Measurements from ENCODE around the gene SNRPB. TPM values are rescaled to one million over a fixed set of nuclear protein-coding genes. Genes with fewer than 3 reads are reported as not detected.

Gene SNRPB
- total and polyA plus RNA-seq, 2 donors (not counting 3 experiments of a cell fraction or from before 2014, with no cell fraction given) = 296 to 340 TPM

- H2AFZ ChIP-seq (ENCODE audit: low read depth, low read length) = no peak overlapping the region
- H3K4me3 ChIP-seq (replicated peaks in 1 of 3; ENCODE audit: insufficient read depth in 1 of 3, low read depth in 1 of 3, low read length in 3 of 3) = no peak overlapping the region
- no peak overlapping the region for H3K27ac ChIP-seq (ENCODE audit: insufficient read depth, low read depth, low read length)
- no peaks in the 10 kb centered on the region for H3K79me2 ChIP-seq (ENCODE audit: control insufficient read depth, insufficient read depth, low read length)
- no peaks in the 10 kb centered on the region for H4K20me1 ChIP-seq (replicated peaks; ENCODE audit: control insufficient read depth, extremely low read depth, insufficient read depth, low read length)
- no peak overlapping the region for H3K4me2 ChIP-seq (ENCODE audit: insufficient read depth, low read length)
- no peaks in the 10 kb centered on the region for H3K9me1 ChIP-seq (replicated peaks; ENCODE audit: control insufficient read depth, extremely low read depth, insufficient read depth, low read length)
- H3K4me1 ChIP-seq (ENCODE audit: control insufficient read depth, extremely low read depth, insufficient read depth, low read length) = no peaks in the 10 kb centered on the region
- BruUV-seq (replicated peaks) = no TSS peak
- DNase-seq (ENCODE audit: low read depth, low spot score) (no peak), FAIRE-seq (no peak)
- H3K9ac ChIP-seq (replicated peaks; ENCODE audit: extremely low read depth, insufficient read depth, low read length) = no peak overlapping the region
- intact Hi-C loops (cut with micrococcal nuclease) = no loop called here
- CTCF ChIA-PET = interaction anchor here (1.0 kb wide), 1 partner anchor 36 kb away, joined by 3 read pairs; no protein-coding TSS in a partner anchor
- peaks cover 2 to 12% of the 10 kb centered on the region in 2 experiments for H3K27me3 ChIP-seq (ENCODE audit: control insufficient read depth in 2 of 2, insufficient read depth in 2 of 2, low read length in 2 of 2)
- no peaks in the 10 kb centered on the region for H3K36me3 ChIP-seq (ENCODE audit: control insufficient read depth in 2 of 2, extremely low read depth in 1 of 2, insufficient read depth in 2 of 2, low read length in 2 of 2)
- no peaks in the 10 kb centered on the region for H3K9me3 ChIP-seq (replicated peaks; ENCODE audit: control insufficient read depth, insufficient read depth, low read length)
- dilution Hi-C loops (cut with MboI; ENCODE audit: extremely low pct_ligation_motif_present, low sequenced_read_pairs) = no loop called here
- TF ChIP-seq POLR2AphosphoS5 (IDR thresholded peaks at IDR 0.05; ENCODE audit: insufficient read depth, low read depth, low read length) (no peak), GATA2 (IDR thresholded peaks at IDR 0.05; ENCODE audit: insufficient read depth, insufficient read length, low read depth, low read length) (no peak), MYC (IDR thresholded peaks at IDR 0.05; ENCODE audit: low read depth, low read length) (no peak), MAX (IDR thresholded peaks at IDR 0.05; ENCODE audit: insufficient read depth, insufficient read length) (no peak), CTCF (IDR thresholded peaks at IDR 0.05; ENCODE audit: extremely low read depth in 1 of 2, insufficient read depth in 1 of 2, low read depth in 1 of 2, low read length in 2 of 2) (no peak), POLR2A (IDR thresholded peaks at IDR 0.05; ENCODE audit: low read depth, low read length) (no peak), FOS (IDR thresholded peaks at IDR 0.05; ENCODE audit: borderline replicate concordance, insufficient read depth, low read length) (no peak), EZH2 (IDR thresholded peaks at IDR 0.05; ENCODE audit: borderline replicate concordance, low read depth, low read length, severe bottlenecking) (no peak), JUN (IDR thresholded peaks at IDR 0.05; ENCODE audit: borderline replicate concordance, insufficient read depth, insufficient read length, low read depth) (no peak)
- POLR2A ChIA-PET = no interaction called here
Observed at GRCh38 chr20:2416541-2417212, 53.9 kb downstream of the SNRPB start.

Small RNAs within 50 kb of the gene (small RNA-seq; reads per million reads assigned to genes)
- gene RF00019 (ENCODE audit: insufficient read depth, insufficient read length, low read depth, low replicate concordance) = not detected

Other genes with a start within 250 kb of the SNRPB start
- gene TGM3, start 174.8 kb downstream of the SNRPB start, total RNA-seq = not detected in 2 replicates
- gene TGM3, start 174.8 kb downstream of the SNRPB start, polyA plus RNA-seq = not detected in 2 replicates
- gene TGM6, start 89.9 kb downstream of the SNRPB start, total RNA-seq = not detected in 2 replicates
- not detected in 2 replicates for gene TGM6, start 89.9 kb downstream of the SNRPB start, polyA plus RNA-seq
- gene ZNF343, start 38.1 kb upstream of the SNRPB start, total RNA-seq = 7.9 and 9.2 TPM in 2 replicates
- 4.7 and 5.0 TPM in 2 replicates for gene ZNF343, start 38.1 kb upstream of the SNRPB start, polyA plus RNA-seq
- gene TMC2, start 65.8 kb upstream of the SNRPB start, total RNA-seq = not detected in 2 replicates
- gene TMC2, start 65.8 kb upstream of the SNRPB start, polyA plus RNA-seq = not detected in 2 replicates
- 305 and 329 TPM in 2 replicates for gene NOP56, start 181.8 kb upstream of the SNRPB start, total RNA-seq
- 145 and 151 TPM in 2 replicates for gene NOP56, start 181.8 kb upstream of the SNRPB start, polyA plus RNA-seq
- 86.9 and 87.9 TPM in 2 replicates for gene IDH3B, start 193.4 kb upstream of the SNRPB start, total RNA-seq
- 168 and 177 TPM in 2 replicates for gene IDH3B, start 193.4 kb upstream of the SNRPB start, polyA plus RNA-seq
- gene EBF4, start 222.0 kb upstream of the SNRPB start, total RNA-seq = 3.0 and 3.4 TPM in 2 replicates
- gene EBF4, start 222.0 kb upstream of the SNRPB start, polyA plus RNA-seq = 2.5 and 2.7 TPM in 2 replicates

Measured in endothelial cell of umbilical vein (primary cell).